ENCODE measurements around the gene SERPINB5.

DNA sequence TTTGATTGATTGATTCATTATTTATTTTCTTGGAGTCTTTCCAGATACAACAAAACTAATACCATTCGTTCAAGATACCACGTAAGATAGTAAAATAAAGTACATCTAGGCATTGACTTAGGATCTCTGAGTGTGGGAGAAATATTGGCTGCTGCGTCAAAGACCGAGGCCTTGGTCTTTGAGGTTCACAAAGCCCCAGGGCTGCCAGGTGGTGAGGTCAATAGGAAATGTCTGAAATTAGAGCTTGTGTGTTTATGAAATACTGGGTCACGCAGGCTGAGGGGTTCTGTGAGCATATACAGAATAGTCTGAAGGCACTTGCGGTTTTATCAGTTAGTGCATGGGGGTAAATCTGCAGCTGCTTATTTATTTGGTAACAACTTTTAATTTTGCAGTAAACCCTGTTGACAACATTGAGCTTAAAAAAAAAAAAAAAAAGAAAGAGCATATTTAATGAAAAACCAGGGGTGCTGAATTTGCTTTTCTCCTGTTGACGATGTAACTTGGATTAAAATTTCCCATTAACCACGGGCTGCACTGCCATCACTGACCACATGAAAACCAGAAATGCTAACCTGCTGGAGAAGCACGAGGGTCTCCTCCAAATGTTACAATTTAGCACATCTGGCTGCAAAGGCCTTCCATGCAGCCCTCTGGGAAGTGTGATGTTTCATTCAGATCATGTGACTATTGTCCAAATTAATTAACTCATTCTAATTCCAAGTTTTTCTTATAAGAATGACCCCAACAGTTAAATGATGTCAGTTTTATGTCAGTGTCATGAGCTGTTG lies 38.3 kb downstream of the SERPINB5 start:
- TF ChIP-seq CTCF (IDR thresholded peaks at IDR 0.05; ENCODE audit: insufficient read depth, low read length, poor library complexity, severe bottlenecking) (no peak), EZH2phosphoT487 (conservative IDR thresholded peaks at IDR 0.05; ENCODE audit: low read length) (no peak)

Data from SU-DHL-6 (cell line).